Prostate gland (tissue), 2 donors: ENCODE results near the gene ZNF569.

Source experiments
- CTCF ChIP-seq, 4 experiments: fragments of 200-600 bp in 2 of 4; fragments of 450-650 bp in 2 of 4; sonication (generic) in 2 of 4; IDR thresholded peaks; 1 replicate in 3 of 4; 2 replicates in 1 of 4; pipeline ENCODE4 v1.5.1; 2016 to 2019; ENCODE audit warnings: antibody characterized with exemption in 4 of 4, mild to moderate bottlenecking in 2 of 4, moderate library complexity in 2 of 4
- POLR2A ChIP-seq: fragments of 450-650 bp; IDR thresholded peaks from one replicate; pipeline ENCODE4 v1.6.1; 2016; ENCODE audit warnings: antibody characterized with exemption, mild to moderate bottlenecking
- POLR2AphosphoS5 ChIP-seq: sonication (generic); formaldehyde crosslinking; IDR thresholded peaks from one replicate; pipeline ENCODE4 v1.6.1; 2017; ENCODE audit warnings: antibody characterized with exemption

- TF ChIP-seq POLR2AphosphoS5 (no peak), CTCF (IDR thresholded peaks at IDR 0.05) (no peak), POLR2A (no peak)
These were observed 405 bp upstream of the ZNF569 start for GRCh38 chr19:37467608-37468090.
